Astrocyte of the cerebellum (primary cell): ENCODE measurements around the gene F2RL1.

ENCODE experiments used
- DNase-seq: peaks from one replicate; pipeline ENCODE4 v3.0.0-alpha.2; 2011; ENCODE audit warnings: low read depth
- H3K4me3 ChIP-seq: 2 replicates; pipeline ENCODE4 v1.5.1; 2011; ENCODE audit warnings: mild to moderate bottlenecking, low read depth, low read length, moderate library complexity
- CTCF ChIP-seq: IDR thresholded peaks from 2 replicates; pipeline ENCODE4 v1.5.1; 2012; ENCODE audit warnings: low read length, low read depth, moderate library complexity, mild to moderate bottlenecking; ENCODE audit errors: missing control alignments
- in situ Hi-C: cut with HindIII; loops from 2 replicates; pipeline ENCODE4 v1.10.0; 2017; ENCODE audit warnings: low sequenced_read_pairs

F2RL1 gene

DNA sequence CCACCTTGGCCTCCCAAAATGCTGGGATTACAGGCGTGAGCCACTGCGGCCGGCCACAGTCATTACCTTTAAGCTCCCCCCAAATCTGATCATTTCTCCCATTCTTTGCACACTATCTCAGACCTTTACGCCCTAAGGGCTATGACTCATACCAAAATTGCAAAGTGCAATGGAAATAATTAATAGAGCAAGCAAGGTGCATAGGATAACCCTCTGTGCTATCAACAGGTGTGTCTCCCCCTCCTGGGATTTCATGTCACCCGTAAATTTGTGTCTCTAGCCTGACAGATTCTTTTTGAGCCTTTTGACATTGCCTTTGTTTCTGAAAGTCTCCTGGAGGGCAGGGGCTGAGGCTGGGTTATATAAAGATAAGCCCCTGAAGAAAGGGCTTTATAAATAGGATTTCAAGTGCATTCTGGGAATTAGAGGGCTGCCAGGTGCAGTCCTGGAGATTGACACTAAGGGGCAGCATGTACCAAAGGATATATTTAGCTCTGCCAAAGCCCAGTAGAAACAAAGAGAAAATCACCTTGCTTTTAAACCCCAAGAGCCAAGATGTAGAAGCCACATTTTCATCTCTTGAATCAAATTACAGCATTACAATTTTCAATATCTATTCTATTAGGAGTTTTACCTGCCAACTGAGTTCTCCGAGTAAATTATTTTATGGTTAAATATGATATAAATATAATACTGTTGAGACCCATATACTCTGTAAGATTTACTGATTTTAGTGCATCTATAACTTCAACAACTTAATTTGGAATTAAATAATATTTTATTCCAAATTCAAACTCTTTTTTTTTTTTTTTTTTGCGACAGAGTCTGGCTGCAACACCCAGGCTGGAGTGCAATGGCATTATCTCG is 49.2 kb downstream of the F2RL1 start:
- TF ChIP-seq CTCF: peak; percentile 83
- in situ Hi-C loops: no loop called here
- DNase-seq: peak; percentile 61
- no peak overlapping the region for H3K4me3 ChIP-seq

- no peak overlapping the region for H3K4me3 ChIP-seq
- no peak for TF ChIP-seq CTCF
- in situ Hi-C loops: no loop called here
- DNase-seq: no peak
Observed at GRCh38 chr5:76870046-76870445, 51.2 kb downstream of the F2RL1 start.

- in situ Hi-C loops: no loop called here
- no peak for DNase-seq
- TF ChIP-seq CTCF: no peak
- no peak overlapping the region for H3K4me3 ChIP-seq
Observed at GRCh38 chr5:76874088-76874581, 55.3 kb downstream of the F2RL1 start.
